Hematopoietic multipotent progenitor cell treated with erythropoietin and hydrocortisone succinate and interleukin-3 and kit ligand, for 8 days (in vitro differentiated cells): ENCODE data around the gene EIF3L.
A peak's percentile ranks its signal among the peaks of the same experiment; 100 is the strongest.
"Not testable (repeated sequence)": the region's sequence is repeated elsewhere in the genome, so short reads cannot be mapped to it uniquely, and the experiment has no call there.

ENCODE experiments used
- DNase-seq: peaks from one replicate; pipeline ENCODE4 v3.0.0-alpha.2; 2015

EIF3L gene

DNA sequence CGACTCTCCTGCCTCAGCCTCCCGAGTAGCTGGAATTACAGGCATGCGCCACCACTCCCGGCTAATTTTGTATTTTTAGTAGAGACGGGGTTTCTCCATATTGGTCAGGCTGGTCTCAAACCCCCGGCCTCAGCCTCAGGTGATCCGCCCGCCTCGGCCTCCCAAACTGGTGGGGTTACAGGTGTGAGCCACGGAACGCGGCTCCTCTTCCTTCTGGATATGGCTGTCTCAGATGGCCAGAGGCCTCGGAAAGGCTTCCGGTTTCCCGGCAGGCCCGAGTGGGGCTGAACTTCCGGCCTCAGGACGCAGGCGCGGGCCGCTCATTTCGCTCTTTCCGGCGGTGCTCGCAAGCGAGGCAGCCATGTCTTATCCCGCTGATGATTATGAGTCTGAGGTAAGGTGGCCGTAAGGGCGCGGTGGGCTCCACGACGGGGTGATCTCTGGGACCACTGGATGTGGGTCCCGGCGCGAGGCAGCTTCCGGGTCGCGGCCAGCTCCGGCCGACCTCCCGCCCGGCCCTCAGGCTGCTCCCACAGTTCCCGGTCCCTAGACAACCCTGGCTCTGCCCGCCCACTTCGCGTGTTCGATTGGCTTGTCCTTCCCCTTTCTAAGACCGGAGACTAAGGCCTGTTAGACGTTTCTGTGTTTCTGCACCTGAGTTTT is at the start of gene EIF3L:
TSS of gene EIF3L (plus strand) at position 331 of the 663 bp plus-strand sequence. CDS start at position 362, 31 bp downstream.
- peak; percentile 93 for DNase-seq

DNA sequence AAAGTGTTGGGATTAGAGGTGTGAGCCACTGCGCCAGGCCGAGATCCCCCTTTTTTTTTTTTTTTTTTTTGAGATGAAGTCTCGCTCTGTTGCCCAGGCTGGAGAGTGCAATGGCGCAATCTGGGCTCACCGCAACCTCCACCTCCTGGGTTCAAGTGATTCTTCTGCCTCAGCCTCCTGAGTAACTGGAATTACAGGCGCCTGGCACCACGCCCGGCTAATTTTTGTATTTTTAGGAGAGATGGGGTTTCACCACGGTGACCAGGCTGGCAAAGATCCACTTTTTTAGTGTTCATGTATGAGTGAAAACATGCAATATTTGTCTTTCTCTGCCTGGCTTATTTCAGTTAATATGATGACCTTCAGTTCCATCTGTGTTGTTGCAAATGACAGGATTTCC is 49.2 kb upstream of the EIF3L start:
- DNase-seq, result not testable (repeated sequence)

DNA sequence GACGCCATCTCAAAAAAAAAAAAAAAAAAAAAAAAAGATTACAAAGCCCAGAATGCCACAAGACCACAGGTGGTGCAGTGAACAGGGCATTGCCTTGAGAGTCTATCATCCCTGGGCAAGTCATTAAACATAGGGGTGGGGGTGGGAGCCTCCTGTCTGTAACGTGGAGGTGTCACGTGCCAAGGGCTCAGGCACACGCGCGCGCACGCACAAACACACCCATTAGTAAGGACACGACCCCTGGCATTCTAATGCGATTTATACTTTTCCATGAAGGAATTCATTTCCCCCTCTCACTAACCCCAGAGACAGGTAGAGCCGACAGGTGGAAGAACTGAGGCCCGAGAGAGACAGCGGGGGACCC is 47.3 kb upstream of the EIF3L start:
- peak; percentile 34 for DNase-seq

DNA sequence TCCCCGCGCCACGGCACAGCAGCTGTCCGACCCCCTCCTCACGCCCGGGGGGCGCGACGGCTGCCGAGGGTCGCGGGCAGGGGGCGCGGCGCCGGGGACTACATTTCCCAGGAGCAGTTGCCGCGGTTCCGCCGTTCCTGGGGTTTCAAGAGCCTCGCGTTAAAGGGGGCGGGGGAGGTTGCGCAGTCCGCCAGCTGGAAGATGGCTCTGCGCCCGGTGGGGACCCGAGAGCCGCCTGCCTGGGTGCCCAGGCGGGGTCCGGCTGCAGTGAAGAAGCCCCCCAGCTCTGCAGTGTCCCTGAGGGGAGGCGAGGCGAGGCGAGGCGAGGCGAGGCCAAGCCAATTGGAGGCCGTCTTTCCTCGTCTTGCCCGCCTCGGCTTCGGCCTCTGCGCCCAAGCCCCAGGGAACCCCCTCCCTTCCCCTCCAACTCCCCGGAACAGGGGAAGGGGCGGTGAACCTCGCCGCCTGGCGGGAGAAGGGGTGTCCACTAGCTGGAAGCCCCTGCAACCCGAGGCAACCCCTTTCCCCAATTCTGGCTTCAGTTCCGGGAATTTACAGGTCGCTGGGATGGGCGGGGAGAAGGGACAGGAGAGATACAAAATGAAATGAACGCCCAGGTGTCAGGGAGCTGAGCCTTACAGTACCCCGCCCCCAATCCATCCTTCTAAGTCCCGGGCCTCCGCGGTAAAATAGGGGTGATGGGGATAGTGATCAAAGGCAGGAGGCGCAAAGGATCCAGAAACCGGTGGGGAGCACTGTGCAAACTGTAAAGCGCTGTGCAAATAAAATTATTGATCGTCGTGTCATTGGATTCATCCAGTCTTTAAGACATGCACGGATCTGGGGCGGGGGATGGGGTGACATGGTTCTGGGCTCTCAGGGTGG is 46.7 kb upstream of the EIF3L start:
- DNase-seq, result peak; percentile 41

DNA sequence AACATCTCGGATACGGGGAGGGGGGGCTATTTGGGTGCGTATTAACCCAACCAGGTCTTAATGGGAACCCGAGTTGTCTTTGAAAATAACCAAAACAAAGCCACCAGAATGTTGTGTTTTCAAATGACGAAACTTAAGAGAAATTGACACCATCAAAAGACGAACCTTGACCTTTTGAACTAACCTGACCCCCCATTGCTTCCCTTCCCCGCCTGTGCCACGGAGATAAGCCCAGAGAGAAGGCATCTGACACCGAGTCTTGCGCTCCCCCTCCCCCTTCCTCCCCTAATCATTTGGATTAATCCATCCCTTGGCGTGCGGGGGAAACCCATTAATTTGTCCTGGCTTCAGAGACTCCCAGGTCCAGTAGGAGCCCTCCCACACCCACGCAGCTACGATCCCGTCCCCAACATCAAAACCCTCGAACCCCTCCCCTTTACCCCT is 46.0 kb upstream of the EIF3L start:
- DNase-seq, result peak; percentile 92

DNA sequence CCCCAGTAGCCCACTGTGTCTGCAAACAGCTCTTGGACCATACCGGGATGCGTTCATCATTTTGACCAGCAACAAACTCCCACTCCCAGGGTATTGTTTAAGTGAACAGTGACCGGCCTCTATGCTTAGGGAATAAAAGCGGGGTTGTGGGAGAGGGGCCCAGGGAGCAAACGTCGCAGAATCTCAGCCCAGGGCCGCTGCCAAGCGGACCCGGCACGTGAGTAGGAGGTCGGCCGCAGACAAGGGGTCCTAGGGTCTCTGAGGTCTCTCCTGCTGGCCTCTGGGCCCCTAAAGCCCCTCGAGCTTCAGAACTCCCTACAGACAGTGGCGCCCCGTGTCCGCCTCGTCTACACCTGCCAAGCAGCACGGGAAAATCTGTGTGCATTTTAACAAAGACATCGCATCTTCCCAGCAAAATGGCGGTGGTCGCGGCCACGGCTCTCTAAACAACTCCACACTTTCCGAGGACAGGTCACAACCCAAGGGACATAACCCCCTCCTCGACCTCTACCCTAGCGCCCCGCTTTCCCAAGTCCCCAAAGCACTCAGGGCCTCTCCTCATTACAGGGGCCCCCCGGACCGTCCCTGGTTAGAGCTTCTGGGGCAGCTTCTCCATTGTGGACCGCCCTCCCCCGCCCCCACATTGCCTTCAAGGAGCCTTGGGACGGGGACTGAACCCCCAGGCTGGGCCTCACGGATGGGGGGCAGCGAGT is 45.4 kb upstream of the EIF3L start:
- DNase-seq, result no peak

DNA sequence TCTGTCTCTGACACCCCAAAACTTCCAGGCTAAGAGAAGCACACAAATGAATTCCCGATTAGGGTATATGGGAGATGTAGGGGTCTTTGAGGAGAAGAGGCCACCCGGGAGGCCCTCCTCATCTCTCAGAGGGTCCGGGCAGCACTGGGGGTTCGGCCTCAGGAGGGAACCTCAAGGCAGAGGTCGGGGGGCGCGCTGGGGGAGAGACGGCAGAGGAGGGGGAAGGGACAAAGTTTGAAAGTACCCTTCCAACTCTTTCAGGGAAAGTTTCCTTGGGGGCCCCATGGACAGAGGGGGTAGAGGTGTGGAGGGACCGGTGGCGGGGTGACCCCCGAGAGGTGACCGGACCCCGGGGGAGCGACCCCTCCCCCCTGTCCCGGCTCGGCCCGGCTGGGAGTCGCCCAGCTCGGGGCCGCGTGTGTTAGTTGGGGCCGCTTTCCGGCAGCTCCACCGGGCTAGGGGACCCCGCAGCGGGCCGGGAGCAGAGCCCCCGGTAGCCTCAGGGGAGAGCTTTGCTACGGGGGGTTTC is 44.8 kb upstream of the EIF3L start:
- no peak for DNase-seq

DNA sequence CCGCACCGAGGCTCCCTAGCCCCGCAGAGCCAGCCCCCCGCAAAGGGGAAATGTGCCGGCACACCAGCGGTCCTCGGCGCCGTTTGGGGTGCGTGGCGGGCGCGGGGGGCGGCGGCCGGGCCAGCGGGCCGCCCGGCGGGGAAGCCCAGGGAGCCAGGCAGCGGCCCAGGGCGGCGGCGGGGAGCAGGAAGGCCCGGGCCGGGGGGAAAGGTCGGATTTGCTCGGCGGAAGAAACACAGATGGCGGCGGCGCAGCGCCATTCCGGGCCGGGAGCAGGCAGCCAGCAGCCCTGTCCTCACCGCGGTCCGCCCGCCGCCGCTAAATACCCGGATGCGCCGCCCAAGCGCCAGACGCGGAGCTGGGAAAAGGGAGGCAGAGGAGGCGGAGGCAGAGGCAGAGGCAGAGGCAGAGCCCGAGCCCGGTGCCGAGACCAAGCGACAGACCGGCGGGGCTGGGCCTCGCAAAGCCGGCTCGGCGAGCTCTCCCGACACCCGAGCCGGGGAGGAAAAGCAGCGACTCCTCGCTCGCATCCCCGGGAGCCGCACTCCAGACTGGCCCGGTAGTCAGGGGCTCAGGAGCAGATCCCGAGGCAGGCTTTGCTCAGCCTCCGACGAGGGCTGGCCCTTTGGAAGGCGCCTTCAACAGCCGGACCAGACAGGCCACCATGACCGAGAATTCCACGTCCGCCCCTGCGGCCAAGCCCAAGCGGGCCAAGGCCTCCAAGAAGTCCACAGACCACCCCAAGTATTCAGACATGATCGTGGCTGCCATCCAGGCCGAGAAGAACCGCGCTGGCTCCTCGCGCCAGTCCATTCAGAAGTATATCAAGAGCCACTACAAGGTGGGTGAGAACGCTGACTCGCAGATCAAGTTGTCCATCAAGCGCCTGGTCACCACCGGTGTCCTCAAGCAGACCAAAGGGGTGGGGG is 44.1 kb upstream of the EIF3L start:
- DNase-seq, result peak; percentile 79

DNA sequence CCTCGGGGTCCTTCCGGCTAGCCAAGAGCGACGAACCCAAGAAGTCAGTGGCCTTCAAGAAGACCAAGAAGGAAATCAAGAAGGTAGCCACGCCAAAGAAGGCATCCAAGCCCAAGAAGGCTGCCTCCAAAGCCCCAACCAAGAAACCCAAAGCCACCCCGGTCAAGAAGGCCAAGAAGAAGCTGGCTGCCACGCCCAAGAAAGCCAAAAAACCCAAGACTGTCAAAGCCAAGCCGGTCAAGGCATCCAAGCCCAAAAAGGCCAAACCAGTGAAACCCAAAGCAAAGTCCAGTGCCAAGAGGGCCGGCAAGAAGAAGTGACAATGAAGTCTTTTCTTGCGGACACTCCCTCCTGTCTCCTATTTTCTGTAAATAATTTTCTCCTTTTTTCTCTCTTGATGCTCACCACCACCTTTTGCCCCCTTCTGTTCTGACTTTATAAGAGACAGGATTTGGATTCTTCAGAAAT is 43.4 kb upstream of the EIF3L start:
- DNase-seq, result peak; percentile 21

DNA sequence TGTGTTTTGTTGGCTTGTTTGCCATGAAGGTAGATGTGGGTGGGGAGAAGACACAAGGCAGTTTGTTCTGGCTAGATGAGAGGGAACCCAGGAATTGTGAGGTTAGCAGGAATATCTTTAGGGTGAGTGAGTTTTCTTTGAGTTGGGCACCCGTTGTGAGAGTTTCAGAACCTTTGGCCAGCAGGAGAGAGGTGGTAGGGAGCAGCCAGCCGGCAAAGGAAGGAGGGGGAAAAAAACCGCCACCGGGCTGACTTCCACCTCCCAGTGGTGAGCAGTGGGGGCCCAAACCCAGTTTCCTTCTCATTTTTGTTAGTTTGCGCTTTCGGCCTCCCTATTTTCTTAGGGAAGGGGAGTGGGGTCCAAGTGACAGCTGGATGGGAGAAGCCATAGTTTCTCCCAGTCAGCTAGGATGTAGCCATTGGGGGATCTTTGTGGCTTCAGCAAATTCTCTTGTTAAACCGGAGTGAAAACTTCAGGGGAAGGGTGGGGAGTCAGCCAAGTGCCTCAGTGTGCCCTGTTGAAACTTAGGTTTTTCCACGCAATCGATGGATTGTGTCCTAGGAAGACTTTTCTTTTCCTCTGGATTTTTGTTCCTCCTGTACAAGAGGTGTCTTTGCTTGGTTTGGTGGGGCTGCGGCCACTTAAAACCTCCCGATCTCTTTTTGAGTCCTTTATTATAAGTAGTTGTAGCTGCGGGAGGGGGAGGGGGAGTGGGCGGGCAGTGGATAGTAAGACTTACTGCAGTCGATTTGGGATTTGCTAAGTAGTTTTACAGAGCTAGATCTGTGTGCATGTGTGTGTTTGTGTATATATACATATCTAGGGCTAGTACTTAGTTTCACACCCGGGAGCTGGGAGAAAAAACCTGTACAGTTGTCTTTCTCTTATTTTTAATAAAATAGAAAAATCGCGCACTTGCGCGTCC is 42.5 kb upstream of the EIF3L start:
- peak; percentile 49 for DNase-seq

DNA sequence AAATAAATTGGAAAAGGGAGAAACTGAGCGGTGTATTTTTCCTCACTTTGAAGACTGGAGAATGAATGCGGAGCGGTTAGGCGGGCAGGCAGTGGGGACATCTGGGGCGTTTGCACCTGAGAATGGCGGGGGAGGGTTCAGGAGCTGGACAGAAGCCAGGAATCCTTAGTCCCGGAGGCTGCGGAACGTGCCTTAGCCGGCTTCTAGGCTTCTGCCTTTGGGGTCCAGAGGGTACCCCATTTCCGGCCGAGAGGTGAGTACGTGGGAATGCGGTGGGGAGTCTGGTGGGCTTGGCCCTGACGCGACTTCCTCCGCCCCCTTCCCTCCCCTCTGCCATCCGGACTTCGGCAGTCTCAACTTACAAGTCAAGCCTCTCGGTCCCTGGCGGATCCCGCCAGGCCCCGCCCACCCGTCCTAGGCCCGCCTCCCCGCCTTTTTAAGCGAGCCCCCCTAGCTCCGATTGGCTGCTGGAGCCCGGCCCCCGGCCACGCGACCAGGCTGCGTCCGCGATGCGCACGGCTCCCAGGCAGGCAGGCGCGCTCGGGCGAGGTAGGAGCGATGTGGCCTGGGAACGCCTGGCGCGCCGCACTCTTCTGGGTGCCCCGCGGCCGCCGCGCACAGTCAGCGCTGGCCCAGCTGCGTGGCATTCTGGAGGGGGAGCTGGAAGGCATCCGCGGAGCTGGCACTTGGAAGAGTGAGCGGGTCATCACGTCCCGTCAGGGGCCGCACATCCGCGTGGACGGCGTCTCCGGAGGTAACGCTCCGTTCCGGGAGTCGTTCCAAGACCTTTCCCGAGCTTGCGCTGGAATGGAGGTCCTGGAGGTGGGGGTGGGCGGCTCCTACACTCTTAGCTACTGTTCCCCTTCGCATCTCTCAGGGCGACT is 41.6 kb upstream of the EIF3L start, which contains the start of gene GCAT:
TSS of gene GCAT (plus strand) at position 525 of the 884 bp plus-strand sequence. CDS start at position 559, 34 bp downstream.
- peak; percentile 94 for DNase-seq

DNA sequence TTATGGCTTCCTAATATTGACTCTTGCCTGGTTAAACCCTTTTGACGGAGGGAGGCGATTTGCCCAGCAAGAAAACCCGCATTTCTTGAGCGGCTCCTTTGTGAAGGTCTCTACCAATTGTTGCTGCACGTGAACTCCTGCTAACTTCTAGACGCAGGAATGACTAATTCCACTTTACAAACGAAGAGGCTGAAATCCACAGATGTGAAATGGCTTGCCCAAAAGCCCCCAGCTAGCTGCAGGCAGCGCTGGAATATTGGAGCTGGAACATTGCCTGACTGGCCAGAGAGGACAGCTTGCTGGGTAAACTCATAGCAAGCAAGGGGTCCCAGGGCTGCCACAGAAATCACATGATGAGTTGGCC is 40.9 kb upstream of the EIF3L start:
- DNase-seq, result no peak

DNA sequence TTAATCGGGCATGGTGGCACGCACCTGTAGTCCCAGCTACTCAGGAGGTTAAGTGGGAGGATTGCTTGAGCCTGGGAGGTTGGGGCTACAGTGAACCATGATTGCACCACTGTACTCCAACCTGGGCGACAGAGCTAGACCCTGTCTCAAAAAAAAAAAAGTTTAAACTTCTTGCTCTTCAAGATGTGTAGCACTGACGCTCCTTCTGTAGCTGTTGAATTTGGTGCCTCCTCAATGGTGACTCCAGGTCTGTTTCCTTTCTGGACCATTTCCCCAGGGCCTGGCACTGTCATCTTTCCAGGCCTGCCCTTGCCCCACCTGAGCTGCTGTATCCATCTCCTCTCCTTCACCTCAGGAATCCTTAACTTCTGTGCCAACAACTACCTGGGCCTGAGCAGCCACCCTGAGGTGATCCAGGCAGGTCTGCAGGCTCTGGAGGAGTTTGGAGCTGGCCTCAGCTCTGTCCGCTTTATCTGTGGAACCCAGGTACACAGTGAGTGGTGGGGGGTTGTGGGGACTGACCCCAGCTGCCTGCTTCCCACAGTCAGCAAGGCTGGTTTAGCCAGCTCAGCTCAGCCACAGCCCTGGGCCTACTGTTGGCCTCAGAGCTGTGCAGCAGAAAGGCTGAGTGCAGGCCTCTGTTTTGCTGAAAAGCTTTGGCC is 39.4 kb upstream of the EIF3L start:
- DNase-seq, result no peak

DNA sequence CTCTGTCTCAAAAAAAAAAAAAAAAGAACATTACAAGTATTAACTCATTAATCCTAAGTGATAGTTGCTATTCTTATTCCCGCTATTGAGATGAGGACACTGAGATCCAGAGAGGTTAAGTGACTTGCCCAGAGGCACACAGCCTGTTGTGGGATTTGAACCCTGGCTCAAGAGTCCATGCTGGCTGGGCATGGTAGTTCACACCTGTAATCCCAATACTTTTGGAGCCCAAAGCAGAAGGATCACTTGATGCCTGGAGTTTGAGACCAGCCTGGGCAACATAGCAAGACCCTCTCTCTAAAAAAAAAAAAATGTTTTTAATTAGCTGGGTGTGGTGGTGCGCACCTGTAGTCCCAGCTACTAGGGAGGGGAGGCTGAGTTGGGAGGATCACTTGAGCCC is 37.4 kb upstream of the EIF3L start:
- no peak for DNase-seq

DNA sequence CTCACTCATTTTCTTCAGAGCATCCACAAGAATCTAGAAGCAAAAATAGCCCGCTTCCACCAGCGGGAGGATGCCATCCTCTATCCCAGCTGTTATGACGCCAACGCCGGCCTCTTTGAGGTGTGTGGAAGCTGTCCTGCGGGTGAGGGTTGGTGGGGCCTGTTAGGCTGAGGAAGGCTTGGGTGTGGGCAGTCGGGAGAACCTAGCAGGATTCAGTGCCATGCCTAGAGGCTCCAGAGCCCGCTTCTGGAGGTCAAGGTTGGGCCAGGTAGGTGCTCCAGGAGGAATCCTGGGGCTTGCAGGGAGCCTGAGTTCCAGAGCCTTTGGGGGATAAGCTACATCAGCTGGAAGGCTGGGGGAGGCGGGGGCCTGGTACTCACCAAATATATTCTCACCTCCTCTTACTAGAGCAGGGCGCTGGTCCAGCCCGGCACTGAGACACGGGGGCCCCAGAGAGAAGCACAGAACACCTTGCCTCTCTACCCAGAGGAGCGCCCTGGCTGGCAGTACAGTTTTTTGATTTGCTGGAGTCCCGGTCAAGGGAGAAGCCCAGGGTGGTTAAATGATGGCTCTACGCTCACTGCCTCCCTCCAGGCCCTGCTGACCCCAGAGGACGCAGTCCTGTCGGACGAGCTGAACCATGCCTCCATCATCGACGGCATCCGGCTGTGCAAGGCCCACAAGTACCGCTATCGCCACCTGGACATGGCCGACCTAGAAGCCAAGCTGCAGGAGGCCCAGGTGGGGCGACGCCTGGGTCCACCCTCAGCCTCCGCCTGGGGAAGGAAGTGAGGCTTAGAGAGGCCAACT is 36.1 kb upstream of the EIF3L start:
- DNase-seq, result no peak

DNA sequence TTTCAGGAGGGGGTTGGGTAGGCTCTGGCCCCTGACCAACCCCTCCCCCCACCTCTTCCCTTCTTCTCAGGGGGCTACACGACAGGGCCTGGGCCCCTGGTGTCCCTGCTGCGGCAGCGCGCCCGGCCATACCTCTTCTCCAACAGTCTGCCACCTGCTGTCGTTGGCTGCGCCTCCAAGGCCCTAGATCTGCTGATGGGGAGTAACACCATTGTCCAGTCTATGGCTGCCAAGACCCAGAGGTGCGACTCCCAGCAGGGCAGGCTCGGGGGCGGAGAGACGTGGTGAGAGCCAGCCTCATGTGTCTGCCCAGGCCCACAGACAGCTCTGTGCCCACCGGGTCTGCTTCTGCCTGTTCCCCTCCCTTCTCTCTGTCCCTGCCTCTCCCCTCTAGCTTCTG is 33.6 kb upstream of the EIF3L start:
- no peak for DNase-seq

DNA sequence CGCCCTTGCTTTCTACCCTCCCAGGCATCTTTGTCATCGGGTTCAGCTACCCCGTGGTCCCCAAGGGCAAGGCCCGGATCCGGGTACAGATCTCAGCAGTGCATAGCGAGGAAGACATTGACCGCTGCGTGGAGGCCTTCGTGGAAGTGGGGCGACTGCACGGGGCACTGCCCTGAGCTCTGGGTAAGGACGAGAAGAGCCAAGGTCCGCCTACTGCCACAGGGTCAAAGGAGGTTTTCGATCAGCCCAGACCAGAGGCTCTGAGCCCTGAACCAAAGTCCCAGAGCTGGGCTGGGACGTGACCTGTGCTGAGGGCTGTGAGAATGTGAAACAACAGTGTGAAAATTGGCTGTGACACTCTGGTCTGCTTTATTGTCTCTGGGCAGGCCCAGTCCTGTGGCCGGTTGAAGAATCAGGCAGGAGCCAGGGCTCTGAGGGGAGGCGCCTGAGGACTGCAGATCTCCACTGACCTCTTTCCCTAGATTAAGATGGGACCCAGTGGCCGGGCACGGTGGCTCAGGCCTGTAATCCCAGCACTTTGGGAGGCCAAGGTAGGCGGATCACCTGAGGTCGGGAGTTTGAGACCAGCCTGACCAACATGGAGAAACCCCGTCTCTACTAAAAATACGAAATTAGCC is 32.6 kb upstream of the EIF3L start:
- DNase-seq, result no peak
